Activated T-helper 1 cell treated with anti-CD3 and anti-CD28 coated beads, Interleukin-2, amount 50 U/mL, for 16 hours (primary cell): ENCODE results near the gene PURB.
"Not testable (repeated sequence)": the region's sequence is repeated elsewhere in the genome, so short reads cannot be mapped to it uniquely, and the experiment has no call there.

Experiments used
- DNase-seq, 2 donors: peaks; one replicate each; pipeline ENCODE4 v3.0.0-alpha.2; 2020; ENCODE audit warnings: low read depth in 1 of 2, low spot score in 1 of 2

The PURB gene

DNA sequence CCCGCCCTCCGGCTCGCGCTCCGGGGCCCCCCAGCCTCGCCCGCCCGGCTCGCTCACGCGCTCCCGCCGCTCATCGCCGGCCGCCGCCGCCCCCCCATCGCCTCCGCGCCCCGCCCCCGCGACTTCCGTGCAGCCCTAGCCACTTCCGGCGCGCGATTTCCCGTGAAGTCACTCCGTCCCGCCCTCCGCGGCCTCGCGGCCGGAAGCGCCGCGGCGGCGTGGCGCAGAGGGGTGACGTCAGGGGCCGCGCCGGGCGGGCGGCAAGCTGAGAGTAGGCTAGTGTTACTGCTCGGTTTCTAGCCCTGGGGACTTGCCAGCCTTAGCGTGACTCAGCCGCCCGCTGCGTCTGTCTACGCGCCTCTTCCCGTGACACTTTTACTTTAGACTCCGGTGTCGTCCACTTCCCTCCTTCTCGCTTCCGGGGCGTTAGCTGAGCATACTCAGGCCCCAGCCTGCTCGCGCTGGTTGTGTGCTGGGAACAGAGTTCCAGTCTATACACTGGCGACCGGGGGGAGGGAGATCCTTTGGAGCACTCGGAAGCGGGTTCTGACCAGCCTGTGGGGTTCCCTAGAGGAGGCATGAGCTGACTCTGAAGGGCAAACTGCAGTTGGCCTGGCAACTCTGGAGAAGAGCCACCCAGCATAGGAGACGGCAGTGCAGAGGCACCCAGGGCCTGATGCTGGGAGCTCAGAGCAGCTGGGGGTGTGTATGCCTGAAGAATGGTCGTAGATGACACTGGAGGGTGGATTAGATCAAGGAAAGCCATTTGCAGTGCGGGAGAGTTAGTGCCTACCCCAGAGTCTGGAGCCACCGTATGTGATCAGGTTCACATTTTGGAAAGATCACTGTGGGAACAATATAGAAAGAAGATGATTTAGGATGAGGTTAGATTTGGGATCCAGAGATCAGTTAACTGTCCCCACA, at the start of gene PURB:
TSS of gene PURB (minus strand) at position 137 of the 924 bp plus-strand sequence. CDS start 182 bp downstream, outside the sequence.
- DNase-seq = peak; percentile 93 to 96

DNA sequence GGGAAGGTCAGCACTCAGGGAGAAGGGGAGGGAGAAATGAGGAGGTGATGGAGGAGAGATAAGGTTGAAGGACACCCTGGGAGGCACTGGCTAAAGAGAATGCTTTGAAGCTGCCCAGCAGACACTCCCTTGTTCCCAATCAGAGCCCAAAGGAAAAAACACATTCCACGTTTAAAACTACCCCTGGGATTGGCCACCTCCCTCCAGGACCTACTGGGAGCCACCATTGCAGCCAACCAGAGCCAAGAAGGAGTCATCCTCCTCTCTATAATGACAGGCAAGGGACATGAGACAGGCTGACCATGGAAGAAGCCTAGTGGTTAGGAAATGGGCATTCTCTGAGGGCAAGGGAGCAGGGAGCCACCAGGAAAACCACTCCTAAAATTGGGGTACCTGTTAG, 49.7 kb upstream of the PURB start:
- DNase-seq = no peak

DNA sequence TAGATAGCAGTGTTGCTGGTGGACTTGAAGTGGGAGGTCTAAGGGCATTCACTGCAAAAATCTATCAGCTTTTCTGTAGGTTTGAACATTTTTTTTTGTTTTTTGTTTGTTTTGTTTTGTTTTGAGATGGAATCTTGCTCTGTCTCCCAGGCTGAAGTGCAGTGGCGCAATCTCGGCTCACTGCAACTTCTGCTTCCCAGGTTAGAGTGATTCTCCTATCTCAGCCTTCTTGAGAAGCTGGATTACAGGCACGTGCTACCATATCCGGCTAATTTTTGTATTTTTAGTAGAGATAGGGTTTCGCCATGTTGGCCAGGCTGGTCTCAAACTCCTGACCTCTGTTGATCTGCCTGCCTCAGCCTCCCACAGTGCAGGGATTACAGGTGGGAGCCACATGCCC, 49.2 kb upstream of the PURB start:
- not testable (repeated sequence) for DNase-seq

DNA sequence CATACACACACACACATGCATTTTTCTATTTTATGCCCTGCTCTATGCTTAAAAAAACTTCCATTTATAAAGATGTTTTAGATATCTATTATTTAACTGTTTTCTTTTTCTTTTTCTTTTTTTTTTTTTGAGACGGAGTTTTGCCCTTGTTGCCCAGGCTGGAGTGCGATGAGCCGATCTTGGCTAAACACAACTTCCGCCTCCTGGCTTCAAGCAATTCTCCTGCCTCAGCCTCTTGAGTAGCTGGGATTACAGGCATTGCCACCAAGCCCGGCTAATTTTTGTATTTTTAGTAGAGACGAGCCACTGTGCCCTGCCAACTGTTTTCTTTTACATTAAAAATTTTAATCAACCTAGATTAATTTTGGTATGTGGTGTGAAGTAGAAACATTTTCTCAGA, 45.6 kb upstream of the PURB start:
- no peak for DNase-seq

DNA sequence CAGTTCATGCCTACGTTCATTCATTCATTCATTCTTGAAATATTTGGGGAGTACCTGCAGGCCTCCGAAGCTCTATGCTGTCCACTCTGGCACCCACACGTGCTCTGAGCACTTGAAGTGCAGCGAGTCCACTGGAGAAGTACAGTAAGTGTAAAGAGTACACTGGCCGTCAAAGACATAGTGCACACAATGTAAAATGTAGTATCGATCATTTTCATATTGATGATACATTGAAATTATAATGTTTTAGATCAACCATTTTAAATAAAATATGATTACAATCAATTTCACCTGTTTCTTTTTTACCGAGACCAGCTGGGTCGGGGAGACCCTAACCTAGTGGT, 37.0 kb upstream of the PURB start:
- no peak for DNase-seq

DNA sequence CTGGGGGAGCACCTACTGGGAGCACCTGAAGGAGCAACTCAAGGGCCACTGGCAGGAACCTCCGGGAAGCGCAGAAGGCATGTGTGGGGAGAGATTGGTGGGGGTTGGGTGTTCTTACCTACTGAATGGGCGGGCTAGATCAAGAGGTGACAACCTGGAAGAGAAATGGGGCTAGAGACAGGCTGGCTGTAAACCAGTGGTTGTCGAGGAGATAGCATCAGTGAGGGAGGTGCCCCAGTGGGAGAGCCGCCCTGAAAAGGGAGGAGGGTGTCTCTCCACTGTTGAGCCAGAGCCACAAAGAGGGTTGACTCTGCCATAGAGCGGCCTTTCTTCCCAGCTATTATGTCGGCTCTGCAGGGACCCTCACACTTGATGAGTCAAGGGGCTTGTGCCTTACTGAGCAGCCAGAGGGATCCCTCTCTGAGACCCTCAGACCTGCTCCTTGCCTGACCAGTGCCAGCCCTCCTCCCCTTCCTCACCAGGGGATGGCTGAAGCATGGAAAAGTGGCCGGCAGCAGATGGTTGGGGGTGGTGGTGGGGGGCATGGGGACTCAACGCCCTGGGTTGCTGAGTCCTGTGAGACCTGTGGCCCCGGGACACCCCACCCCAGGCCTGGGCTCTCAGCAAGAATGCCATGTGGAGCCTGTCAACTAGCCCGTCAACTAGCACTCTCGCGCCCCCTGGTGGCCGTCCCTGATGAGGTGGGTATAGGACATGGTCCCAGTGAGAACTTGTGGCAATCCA, 36.4 kb upstream of the PURB start:
- DNase-seq = peak; percentile 88 to 99

DNA sequence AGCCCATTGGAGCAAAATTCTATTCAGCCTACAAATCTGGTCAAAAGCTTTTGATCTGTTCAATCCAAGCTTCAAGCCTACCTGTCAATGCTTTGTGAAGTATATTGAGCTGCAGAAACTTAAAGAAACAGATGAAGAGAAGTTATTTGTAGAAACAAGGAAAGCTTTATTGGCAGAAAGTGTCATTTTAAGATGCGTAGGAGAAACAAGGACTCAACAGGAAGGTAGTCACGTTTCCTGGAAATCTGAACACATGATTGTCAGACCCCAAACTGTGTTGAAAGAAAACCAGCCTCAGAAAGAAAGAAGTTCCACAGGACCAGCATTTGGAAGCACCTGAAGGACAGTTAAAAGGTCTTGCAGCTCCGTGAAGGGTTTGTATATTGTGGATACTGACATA, 34.8 kb upstream of the PURB start:
- no peak for DNase-seq

DNA sequence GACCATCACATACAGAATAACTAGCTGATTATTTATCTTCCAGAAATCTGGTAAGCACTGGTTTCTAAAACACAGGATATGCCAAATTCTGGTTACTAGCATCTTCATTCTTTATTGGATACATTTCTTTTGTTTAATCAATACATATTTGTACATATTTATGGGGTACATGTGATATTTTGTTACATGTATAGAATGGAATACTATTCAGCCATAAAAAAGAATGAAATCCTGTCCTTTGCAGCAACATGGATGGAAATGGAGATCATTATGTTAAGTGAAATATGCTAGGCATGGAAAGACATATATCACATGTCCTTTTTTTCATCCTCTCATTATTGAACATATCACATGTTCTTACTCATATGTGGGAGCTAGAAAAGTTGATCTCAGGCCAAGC, 32.7 kb upstream of the PURB start:
- DNase-seq = no peak

DNA sequence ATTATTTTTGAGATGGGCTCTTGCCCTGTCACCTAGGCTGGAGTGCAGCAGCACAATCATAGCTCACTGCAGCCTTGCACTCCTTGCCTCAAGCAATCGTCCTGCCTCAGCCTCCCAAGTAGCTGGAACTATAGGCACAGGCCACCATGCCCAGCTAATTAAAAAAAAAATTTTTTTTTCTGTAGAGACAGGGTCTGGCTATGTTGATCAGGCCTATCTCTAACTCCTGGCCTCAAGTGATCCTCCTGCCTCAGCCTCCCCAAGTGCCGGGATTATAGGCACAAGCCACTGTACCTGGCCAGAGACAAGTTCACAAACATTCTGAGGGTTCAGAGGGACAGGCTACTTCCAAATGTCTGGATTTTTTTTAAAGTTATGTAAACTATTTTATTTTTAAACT, 32.1 kb upstream of the PURB start:
- DNase-seq = no peak

DNA sequence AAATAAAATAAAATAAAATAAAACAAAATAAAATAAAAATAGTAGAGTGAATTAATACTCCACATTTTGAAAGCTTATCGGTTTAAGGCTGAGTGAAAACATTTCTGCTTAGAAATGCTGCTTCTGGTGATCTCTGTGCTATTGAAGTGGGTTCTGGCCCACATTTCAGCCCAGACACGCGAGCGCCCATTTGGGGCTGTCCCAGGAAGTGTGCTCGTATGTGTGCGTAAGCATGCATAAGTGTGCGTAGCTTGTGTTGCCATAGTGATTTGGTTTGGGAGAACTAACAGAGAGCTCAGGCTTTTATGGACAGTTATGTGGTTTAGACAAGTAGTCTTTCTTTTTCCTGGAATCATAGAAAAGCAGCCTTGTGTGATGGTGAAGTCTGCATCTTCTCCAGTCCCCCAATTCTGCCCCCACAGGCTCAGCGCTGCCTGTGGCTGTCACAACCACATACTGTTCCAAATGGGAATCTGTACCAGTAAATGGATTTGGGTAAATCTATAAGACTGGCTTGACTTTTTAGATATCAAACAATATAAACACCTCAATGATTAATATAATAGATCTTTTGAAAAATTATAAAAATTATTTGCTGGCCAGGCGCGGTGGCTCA, 29.8 kb upstream of the PURB start:
- peak in 1 of 2 donors; percentile 55 for DNase-seq

DNA sequence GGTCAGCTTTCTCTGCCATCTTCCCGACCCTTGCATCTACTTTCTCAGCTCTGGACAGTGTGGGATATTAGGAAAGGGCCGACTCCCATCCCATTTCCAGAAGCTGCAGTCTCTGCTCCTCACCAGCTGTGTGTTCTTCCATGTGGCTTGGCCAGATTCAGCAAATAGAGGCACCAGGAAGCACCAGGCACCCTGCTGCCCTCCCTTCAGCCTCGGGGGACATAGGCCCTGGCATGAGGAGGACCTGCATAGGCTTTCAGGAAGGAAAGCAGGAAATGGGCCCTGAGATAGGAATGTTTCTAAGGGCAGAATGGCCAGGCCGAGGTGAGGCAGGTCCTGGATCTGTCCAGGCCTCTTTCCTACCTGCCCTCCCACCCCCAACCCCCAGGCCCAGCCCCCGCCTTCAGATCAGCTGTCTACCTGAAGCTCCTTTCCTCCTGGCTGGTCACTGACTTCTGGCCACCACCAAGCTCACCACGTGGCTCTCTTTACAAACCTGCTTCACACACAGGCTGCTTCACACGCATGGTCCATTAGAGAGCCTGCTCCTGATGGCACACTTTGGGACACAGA, 27.5 kb upstream of the PURB start:
- no peak for DNase-seq

DNA sequence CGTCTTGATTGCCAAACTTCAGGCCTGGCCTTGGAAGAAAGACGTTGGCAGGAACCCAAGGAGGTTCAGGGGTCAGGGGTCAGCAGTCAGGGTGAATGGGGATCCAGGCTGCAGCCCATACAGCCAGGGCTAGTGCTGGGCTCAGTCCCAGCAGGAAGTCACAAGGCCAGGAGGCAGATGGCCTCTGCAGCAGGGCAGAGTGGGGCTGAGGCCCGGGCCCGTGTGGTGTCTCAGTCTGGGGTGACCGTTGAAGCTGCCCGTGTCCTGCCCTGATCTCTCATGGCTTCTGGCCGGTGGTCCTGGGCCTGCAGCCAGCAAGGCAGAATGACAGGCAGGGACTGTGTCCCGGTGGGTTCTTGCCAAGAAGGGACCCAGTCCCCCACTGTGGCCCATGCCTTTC, 26.6 kb upstream of the PURB start:
- no peak for DNase-seq

DNA sequence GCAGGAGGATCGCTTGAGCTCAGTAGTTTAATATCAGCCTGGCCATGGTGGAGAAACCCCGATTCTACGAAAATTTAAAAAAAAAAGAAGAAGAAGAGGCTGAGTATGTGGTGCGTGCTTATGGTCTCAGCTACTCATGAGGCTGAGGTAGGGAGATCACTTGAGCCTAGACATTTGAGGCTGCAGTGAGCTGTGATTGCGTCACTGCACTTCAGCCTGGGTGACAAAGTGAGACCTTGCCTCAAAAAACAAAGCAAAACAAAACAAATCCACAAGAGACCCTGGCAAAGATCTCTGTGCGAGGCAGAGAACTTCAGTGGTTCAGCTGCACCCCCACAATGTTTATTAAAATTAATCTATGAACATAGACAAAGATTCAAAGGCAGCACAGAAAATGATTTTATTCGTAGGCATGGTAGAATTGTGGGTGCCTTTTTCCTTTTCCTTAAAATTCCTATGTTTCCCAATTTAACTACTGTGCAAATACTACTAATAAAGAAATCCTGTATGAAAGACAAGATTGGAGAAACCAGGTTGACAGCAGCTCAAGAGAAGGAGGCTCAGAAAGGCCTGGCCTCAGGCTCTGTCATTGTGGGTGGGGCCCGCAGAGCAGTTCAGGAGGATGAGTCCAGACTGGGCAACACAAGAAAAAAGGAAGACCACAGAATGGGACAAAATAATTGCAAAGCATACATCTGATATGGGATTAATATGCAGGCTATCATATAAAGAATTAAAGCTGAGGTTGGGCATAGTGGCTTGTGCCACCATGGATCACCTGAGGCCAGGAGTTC, 24.5 kb upstream of the PURB start:
- DNase-seq = no peak

DNA sequence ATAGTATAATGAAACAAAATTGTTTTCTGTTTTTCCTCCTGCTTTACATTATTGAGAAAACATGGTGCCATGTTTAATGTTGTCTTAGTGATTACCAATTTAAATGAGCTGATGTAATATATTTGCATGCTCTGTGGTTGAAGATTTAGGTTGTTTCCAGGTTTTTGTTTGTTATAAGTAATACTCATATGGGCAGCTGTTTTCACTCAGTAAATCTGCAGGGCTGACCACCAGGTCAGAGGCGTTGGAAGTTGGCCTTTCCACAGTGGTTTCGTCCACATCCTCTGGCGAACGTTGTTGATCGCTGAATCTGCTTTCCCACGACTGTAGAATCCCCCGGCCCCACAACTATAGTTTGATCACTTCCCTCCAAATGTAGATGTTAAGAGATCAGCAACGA, 21.6 kb upstream of the PURB start:
- DNase-seq = no peak

DNA sequence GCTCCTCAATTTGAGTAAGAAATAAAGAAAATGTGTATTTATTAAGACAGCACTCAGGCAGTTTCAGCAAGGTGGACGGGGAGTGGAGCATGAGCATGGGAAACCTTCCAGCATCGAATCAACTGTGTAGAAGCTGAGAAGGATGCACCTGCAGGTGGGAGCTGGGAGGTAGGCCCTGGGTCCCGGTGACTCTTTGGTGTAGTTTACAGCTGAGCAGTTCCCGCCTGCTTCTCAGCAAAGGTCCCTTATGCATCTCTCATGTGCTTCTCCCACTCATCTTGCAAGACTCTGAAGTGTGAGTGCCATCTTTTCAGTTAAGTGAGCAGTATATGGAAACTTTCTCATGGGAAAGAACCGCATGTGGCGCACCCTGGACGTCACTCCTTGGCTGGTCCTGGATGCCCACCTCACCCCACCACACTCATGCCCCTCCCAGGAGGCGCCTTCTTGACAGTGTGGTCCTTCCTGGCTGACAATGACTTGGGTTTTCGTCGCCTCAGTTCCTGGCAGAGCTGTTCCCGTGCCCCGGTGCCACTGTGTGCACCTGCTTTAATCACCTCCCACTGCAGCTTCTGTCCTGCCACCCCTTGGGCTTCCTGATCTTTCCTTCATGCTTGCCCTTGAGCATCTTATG, 19.8 kb upstream of the PURB start:
- no peak for DNase-seq

DNA sequence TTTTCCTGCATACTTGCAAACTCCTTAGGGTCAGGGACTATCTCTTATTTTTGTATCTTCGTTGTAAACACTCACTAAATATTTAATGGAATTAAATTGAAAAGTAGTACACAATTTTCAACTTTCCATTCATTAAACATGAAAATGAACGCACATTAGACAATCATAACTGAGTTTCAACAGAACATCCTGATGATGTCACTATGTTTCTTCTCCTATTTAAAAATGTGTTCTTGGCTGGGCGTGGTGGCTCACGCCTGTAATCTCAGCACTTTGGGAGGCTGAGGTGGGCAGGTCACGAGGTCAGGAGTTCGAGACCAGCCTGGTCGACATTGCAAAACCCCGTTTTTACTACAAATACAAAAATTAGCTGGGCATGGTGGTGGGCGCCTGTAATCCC, 14.1 kb upstream of the PURB start:
- no peak for DNase-seq

DNA sequence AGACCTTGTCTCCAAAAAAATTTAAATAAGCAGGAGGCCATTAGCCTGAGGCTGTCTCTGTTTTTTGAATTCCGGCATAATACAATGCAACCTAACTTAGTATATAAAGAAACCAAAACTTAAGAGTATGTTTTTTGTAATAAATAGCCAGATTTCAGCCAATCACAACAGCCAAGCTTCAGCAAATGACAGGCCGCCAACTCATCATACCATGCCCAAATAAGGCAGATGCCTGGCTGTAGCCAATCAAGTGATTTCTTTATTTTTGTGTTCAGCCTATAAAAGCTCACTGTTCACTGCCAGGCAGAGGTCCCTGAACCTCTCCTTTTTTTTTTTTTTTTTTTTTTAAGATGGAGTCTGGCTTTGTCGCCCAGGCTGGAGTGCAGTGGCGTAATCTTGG, 12.7 kb upstream of the PURB start:
- no peak for DNase-seq

DNA sequence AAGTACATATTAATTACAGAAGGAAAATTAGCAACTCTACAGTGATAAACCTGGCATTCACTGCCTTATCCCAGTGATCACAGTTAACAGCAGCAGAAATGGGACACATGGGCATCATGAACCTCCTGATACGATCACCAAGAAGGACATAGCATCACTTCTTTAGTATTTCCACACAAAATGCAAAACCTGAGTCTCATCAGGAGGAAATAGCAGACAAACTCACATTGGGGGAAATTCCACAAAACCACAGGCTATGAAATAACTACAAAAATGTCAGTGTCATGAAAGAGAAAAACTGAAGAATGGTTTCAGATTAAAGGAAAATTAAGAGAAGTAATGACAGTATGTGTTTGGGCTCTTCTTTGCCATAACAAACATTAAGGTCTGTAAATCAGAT, 12.0 kb upstream of the PURB start:
- DNase-seq = no peak

DNA sequence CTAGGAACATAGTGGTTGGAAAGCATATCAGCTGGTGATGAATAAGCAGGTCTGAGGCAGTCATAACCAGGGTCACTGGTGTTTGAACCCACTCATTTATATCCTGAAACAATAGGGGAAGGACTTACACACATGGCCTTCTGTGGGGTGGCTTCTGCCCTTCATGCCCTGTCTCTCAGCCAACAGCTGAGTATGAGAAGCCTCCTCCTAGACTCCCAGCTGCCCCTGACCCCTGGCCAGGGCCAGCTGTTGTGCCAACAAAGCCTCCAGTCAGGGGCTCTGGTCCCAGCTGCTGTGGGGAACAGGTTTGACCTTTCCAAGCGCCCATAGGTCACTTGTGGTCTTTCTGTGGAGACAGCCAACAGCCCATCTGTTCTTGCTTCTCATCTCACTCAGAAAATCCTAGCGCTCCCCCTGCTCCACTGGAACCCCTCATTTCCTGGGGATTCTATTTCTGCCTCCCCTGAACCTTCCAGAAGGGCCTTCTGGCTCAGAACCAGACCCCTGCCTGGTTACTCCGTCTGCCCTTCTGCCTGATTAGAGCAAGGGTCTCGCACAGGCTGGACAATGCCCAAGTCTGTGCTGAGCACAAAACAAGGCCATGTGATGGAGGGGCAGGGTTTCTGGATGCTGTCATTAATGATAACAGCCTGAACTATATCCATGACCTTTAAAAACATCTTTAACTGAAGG, 9.7 kb upstream of the PURB start:
- DNase-seq = no peak

DNA sequence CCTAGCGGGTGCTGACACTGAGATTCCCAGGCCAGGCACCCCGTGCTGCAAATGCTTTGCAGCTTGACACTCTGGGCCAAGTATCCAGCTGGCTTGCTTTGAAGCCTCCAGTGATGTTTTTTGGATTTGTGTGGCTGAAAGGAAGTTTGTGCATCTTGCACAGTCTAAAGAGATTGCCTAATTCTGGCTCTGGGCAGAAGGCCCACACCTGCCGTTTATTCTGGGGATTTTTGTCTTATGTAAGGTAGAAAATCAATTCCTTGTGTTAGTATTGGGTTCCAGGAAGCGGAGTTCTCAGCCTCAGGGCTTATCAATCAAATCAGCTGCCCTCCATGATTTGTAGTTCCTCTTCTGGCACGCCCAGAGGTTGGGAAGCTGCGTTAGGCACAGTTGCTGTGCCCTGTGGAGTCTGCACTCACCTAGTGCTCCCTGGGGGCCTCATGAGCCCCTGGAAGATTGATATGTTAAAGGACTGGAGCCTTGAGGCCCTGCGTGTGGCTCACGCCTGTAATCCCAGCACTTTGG, 8.4 kb upstream of the PURB start:
- no peak for DNase-seq
